ENCODE results near the gene LMAN1L.

DNA sequence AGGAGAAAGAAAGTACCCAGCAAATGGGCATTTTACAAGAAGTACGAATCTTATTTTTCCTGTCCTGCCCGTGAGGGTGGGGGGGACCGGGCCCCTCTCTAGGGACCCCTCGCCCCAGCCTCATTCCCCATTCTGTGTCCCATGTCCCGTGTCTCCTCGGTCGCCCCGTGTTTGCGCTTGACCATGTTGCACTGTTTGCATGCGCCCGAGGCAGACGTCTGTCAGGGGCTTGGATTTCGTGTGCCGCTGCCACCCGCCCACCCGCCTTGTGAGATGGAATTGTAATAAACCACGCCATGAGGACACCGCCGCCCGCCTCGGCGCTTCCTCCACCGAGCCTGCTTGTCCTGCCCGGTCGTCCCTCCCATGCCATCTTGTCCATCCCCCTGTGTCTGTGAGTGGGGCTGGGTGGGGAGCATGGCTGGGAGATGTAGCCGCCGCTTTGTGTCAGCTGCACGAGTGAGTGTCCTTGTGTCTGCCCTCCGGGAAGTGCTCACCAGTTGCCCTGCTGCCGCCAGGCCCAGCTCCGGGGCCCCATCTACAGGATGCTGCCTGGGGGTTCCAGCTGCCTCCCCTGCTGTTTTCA lies 9.7 kb upstream of the LMAN1L start:
- TF ChIP-seq, protein P1, sequence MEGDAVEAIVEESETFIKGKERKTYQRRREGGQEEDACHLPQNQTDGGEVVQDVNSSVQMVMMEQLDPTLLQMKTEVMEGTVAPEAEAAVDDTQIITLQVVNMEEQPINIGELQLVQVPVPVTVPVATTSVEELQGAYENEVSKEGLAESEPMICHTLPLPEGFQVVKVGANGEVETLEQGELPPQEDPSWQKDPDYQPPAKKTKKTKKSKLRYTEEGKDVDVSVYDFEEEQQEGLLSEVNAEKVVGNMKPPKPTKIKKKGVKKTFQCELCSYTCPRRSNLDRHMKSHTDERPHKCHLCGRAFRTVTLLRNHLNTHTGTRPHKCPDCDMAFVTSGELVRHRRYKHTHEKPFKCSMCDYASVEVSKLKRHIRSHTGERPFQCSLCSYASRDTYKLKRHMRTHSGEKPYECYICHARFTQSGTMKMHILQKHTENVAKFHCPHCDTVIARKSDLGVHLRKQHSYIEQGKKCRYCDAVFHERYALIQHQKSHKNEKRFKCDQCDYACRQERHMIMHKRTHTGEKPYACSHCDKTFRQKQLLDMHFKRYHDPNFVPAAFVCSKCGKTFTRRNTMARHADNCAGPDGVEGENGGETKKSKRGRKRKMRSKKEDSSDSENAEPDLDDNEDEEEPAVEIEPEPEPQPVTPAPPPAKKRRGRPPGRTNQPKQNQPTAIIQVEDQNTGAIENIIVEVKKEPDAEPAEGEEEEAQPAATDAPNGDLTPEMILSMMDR (IDR thresholded peaks at IDR 0.05; ENCODE audit: low read depth, low read length, poor library complexity, severe bottlenecking) = no peak
- no peak for TF ChIP-seq EZH2phosphoT487 (IDR thresholded peaks at IDR 0.05; ENCODE audit: borderline replicate concordance, low read length)

Measured in DOHH2 (cell line).